T-helper 22 cell (primary cell): Measurements from ENCODE around the gene LELP1.
"Not testable (repeated sequence)": the region's sequence is repeated elsewhere in the genome, so short reads cannot be mapped to it uniquely, and the experiment has no call there.

Experiments used
- DNase-seq: peaks from one replicate; pipeline ENCODE4 v3.0.0-alpha.2; 2020; ENCODE audit warnings: low read depth

LELP1 gene

GRCh38 chr1:153203130-153203529, at the start of gene LELP1:
TSS of gene LELP1 (plus strand) at chr1:153203430. CDS start at chr1:153204708, 1,278 bp downstream.
- no peak for DNase-seq

- DNase-seq: no peak
These were observed 47.7 kb upstream of the LELP1 start for GRCh38 chr1:153155541-153155940.

GRCh38 chr1:153168686-153169085, 34.5 kb upstream of the LELP1 start:
- no peak for DNase-seq

GRCh38 chr1:153174624-153175023, 28.6 kb upstream of the LELP1 start:
- no peak for DNase-seq

GRCh38 chr1:153178922-153179321, 24.3 kb upstream of the LELP1 start:
- DNase-seq: no peak

GRCh38 chr1:153180556-153180955, 22.7 kb upstream of the LELP1 start:
- DNase-seq: no peak

- DNase-seq: not testable (repeated sequence)
These were observed 14.9 kb upstream of the LELP1 start for GRCh38 chr1:153188301-153188700.

- DNase-seq: no peak
These were observed 12.9 kb upstream of the LELP1 start for GRCh38 chr1:153190373-153190772.

GRCh38 chr1:153192697-153193096, 10.5 kb upstream of the LELP1 start:
- no peak for DNase-seq

- DNase-seq: no peak
These were observed 8.7 kb upstream of the LELP1 start for GRCh38 chr1:153194331-153195050.

GRCh38 chr1:153195216-153195615, 8.0 kb upstream of the LELP1 start:
- no peak for DNase-seq

- no peak for DNase-seq
These were observed 1.2 kb upstream of the LELP1 start for GRCh38 chr1:153202006-153202405.

GRCh38 chr1:153206631-153207030, 3.4 kb downstream of the LELP1 start:
- DNase-seq: no peak

- DNase-seq: no peak
These were observed 7.0 kb downstream of the LELP1 start for GRCh38 chr1:153210206-153210605.

GRCh38 chr1:153212201-153212600, 9.0 kb downstream of the LELP1 start:
- no peak for DNase-seq

- DNase-seq: no peak
These were observed 10.3 kb downstream of the LELP1 start for GRCh38 chr1:153213519-153213918.

- no peak for DNase-seq
These were observed 14.0 kb downstream of the LELP1 start, which contains the start of gene PRR9 for GRCh38 chr1:153217212-153217611. TSS of gene PRR9 (plus strand) at chr1:153217584. CDS start at chr1:153218145, 561 bp downstream.

GRCh38 chr1:153217744-153218416, 14.7 kb downstream of the LELP1 start:
- no peak for DNase-seq

GRCh38 chr1:153220606-153221303, 17.5 kb downstream of the LELP1 start:
- DNase-seq: no peak

- DNase-seq: not testable (repeated sequence)
These were observed 20.0 kb downstream of the LELP1 start for GRCh38 chr1:153223040-153223891.

GRCh38 chr1:153227810-153228209, 24.6 kb downstream of the LELP1 start:
- DNase-seq: no peak

- DNase-seq: no peak
These were observed 25.3 kb downstream of the LELP1 start for GRCh38 chr1:153228491-153228890.
